ENCODE results near the gene TFG. TPM values are rescaled to one million over a fixed set of nuclear protein-coding genes. Genes with fewer than 3 reads are reported as not detected.

The TFG gene
- total RNA-seq, 1 experiment from 2014 or later: 224 TPM

- Histone ChIP-seq H3K9me2 (ENCODE audit: insufficient read depth) (no peaks in the 10 kb centered on the region; the same call in 1 of the 2 replicates), H3K79me2 (ENCODE audit: low read depth) (no peaks in the 10 kb centered on the region), H3K4me3 (no peak overlapping the region), H3K9me3 (ENCODE audit: insufficient read depth, low read depth) (no peaks in the 10 kb centered on the region), H3K27me3 (ENCODE audit: insufficient read depth, low read depth) (no peaks in the 10 kb centered on the region), H3K4me2 (no peak overlapping the region), H3K36me3 (ENCODE audit: low read depth) (no peaks in the 10 kb centered on the region), H3K4me1 (replicated peaks; ENCODE audit: insufficient read depth) (no peaks in the 10 kb centered on the region), H2AFZ (no peak overlapping the region), H3K27ac (no peak overlapping the region), H3F3A (ENCODE audit: insufficient read depth, low read depth) (no peaks in the 10 kb centered on the region), H4K20me1 (ENCODE audit: insufficient read depth) (no peaks in the 10 kb centered on the region)
- CTCF ChIA-PET: no interaction called here
- no peak for DNase-seq
- BruUV-seq (replicated peaks): no TSS peak
- POLR2A ChIA-PET (ENCODE audit: unreplicated experiment): no interaction called here
- TF ChIP-seq EZH2 (IDR thresholded peaks at IDR 0.05; ENCODE audit: low read depth): no peak
- TF ChIP-seq, protein P1, sequence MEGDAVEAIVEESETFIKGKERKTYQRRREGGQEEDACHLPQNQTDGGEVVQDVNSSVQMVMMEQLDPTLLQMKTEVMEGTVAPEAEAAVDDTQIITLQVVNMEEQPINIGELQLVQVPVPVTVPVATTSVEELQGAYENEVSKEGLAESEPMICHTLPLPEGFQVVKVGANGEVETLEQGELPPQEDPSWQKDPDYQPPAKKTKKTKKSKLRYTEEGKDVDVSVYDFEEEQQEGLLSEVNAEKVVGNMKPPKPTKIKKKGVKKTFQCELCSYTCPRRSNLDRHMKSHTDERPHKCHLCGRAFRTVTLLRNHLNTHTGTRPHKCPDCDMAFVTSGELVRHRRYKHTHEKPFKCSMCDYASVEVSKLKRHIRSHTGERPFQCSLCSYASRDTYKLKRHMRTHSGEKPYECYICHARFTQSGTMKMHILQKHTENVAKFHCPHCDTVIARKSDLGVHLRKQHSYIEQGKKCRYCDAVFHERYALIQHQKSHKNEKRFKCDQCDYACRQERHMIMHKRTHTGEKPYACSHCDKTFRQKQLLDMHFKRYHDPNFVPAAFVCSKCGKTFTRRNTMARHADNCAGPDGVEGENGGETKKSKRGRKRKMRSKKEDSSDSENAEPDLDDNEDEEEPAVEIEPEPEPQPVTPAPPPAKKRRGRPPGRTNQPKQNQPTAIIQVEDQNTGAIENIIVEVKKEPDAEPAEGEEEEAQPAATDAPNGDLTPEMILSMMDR (conservative IDR thresholded peaks at IDR 0.05): no peak
- intact Hi-C loops (cut with micrococcal nuclease; ENCODE audit: unreplicated experiment): no loop called here
Measured at GRCh38 chr3:100775226-100775625, 65.9 kb downstream of the TFG start.

GRCh38 chr3:100775669-100776068, 66.4 kb downstream of the TFG start:
- H3K4me3 ChIP-seq: no peak overlapping the region
- no peak for TF ChIP-seq EZH2 (IDR thresholded peaks at IDR 0.05; ENCODE audit: low read depth)
- TF ChIP-seq, protein P1 (conservative IDR thresholded peaks at IDR 0.05): no peak
- H3K79me2 ChIP-seq (ENCODE audit: low read depth): no peaks in the 10 kb centered on the region
- no peak for DNase-seq
- no peaks in the 10 kb centered on the region for H4K20me1 ChIP-seq (ENCODE audit: insufficient read depth)
- H3K9me2 ChIP-seq (ENCODE audit: insufficient read depth): no peaks in the 10 kb centered on the region; the same call in 1 of the 2 replicates
- no peaks in the 10 kb centered on the region for H3K27me3 ChIP-seq (ENCODE audit: insufficient read depth, low read depth)
- intact Hi-C loops (cut with micrococcal nuclease; ENCODE audit: unreplicated experiment): no loop called here
- no peaks in the 10 kb centered on the region for H3F3A ChIP-seq (ENCODE audit: insufficient read depth, low read depth)
- POLR2A ChIA-PET (ENCODE audit: unreplicated experiment): no interaction called here
- H2AFZ ChIP-seq: no peak overlapping the region
- H3K4me1 ChIP-seq (replicated peaks; ENCODE audit: insufficient read depth): no peaks in the 10 kb centered on the region
- H3K27ac ChIP-seq: no peak overlapping the region
- H3K36me3 ChIP-seq (ENCODE audit: low read depth): no peaks in the 10 kb centered on the region
- CTCF ChIA-PET: no interaction called here
- no peaks in the 10 kb centered on the region for H3K9me3 ChIP-seq (ENCODE audit: insufficient read depth, low read depth)
- no peak overlapping the region for H3K4me2 ChIP-seq
- no TSS peak for BruUV-seq (replicated peaks)

GRCh38 chr3:100776097-100776729, 66.9 kb downstream of the TFG start:
- Histone ChIP-seq H4K20me1 (ENCODE audit: insufficient read depth) (no peaks in the 10 kb centered on the region), H3K79me2 (ENCODE audit: low read depth) (no peaks in the 10 kb centered on the region), H3K27ac (no peak overlapping the region), H3K4me2 (no peak overlapping the region), H3K9me2 (ENCODE audit: insufficient read depth) (no peaks in the 10 kb centered on the region; the same call in 1 of the 2 replicates), H3K9me3 (ENCODE audit: insufficient read depth, low read depth) (no peaks in the 10 kb centered on the region), H3K36me3 (ENCODE audit: low read depth) (no peaks in the 10 kb centered on the region), H3F3A (ENCODE audit: insufficient read depth, low read depth) (no peaks in the 10 kb centered on the region), H3K4me1 (replicated peaks; ENCODE audit: insufficient read depth) (no peaks in the 10 kb centered on the region), H2AFZ (no peak overlapping the region), H3K27me3 (ENCODE audit: insufficient read depth, low read depth) (no peaks in the 10 kb centered on the region), H3K4me3 (no peak overlapping the region)
- no peak for DNase-seq
- POLR2A ChIA-PET (ENCODE audit: unreplicated experiment): no interaction called here
- CTCF ChIA-PET: no interaction called here
- TF ChIP-seq EZH2 (IDR thresholded peaks at IDR 0.05; ENCODE audit: low read depth): no peak
- TF ChIP-seq, protein P1 (conservative IDR thresholded peaks at IDR 0.05): no peak
- intact Hi-C loops (cut with micrococcal nuclease; ENCODE audit: unreplicated experiment): no loop called here
- BruUV-seq (replicated peaks): no TSS peak

Measured in PC-9 (cell line).